Loucy (cell line): ENCODE measurements around the gene SLC45A3.

ENCODE experiments used
- H2AFZ ChIP-seq: fragments of 200-600 bp; sonication (generic); 2 replicates; pipeline ENCODE4 v1.6.0; 2016; ENCODE audit warnings: antibody characterized with exemption, mild to moderate bottlenecking, low read length, moderate library complexity
- H3F3A ChIP-seq: fragments of 200-600 bp; 2 replicates; pipeline ENCODE4 v1.6.0; 2016; ENCODE audit warnings: antibody characterized with exemption, low read depth, mild to moderate bottlenecking
- H3K27me3 ChIP-seq: fragments of 200-600 bp; sonication (generic); 2 replicates; pipeline ENCODE4 v1.6.1; 2014; ENCODE audit warnings: low read length, mild to moderate bottlenecking; ENCODE audit not compliant: insufficient read depth, poor library complexity, severe bottlenecking
- H3K36me3 ChIP-seq: fragments of 200-600 bp; sonication (generic); 2 replicates; pipeline ENCODE4 v1.6.1; 2016; ENCODE audit warnings: low read length; ENCODE audit not compliant: insufficient read depth
- H3K4me1 ChIP-seq: fragments of 200-600 bp; sonication (generic); 2 replicates; pipeline ENCODE4 v1.5.1; 2014; ENCODE audit warnings: low read length, mild to moderate bottlenecking; ENCODE audit not compliant: insufficient read depth, poor library complexity, severe bottlenecking
- H3K4me2 ChIP-seq: fragments of 200-600 bp; sonication (generic); 2 replicates; pipeline ENCODE4 v1.6.0; 2014; ENCODE audit warnings: antibody characterized with exemption, low read length, low read depth, mild to moderate bottlenecking; ENCODE audit not compliant: poor library complexity, severe bottlenecking
- H3K4me3 ChIP-seq: fragments of 200-600 bp; sonication (generic); 2 replicates; pipeline ENCODE4 v1.5.1; 2014; ENCODE audit warnings: low read length, mild to moderate bottlenecking, mixed read lengths; ENCODE audit not compliant: poor library complexity, severe bottlenecking
- H3K79me2 ChIP-seq: fragments of 200-600 bp; sonication (generic); 2 replicates; pipeline ENCODE4 v1.6.1; 2014; ENCODE audit warnings: low read length; ENCODE audit not compliant: insufficient read depth
- H3K9ac ChIP-seq: fragments of 200-600 bp; sonication (generic); 2 replicates; pipeline ENCODE4 v1.6.0; 2014; ENCODE audit warnings: mild to moderate bottlenecking, low read depth, low read length, moderate library complexity; ENCODE audit not compliant: poor library complexity, severe bottlenecking
- H3K9me2 ChIP-seq: fragments of 200-600 bp; sonication (generic); replicated peaks from 2 replicates; pipeline ENCODE4 v1.6.1; 2016; ENCODE audit warnings: low read depth, low read length, mixed read lengths
- H3K9me3 ChIP-seq: fragments of 200-600 bp; sonication (generic); 2 replicates; pipeline ENCODE4 v1.6.1; 2014; ENCODE audit warnings: mild to moderate bottlenecking, antibody characterized with exemption, low read length, low read depth; ENCODE audit not compliant: insufficient read depth
- H4K20me1 ChIP-seq: fragments of 200-600 bp; sonication (generic); 2 replicates; pipeline ENCODE4 v1.6.0; 2014; ENCODE audit warnings: antibody characterized with exemption, low read length, mild to moderate bottlenecking; ENCODE audit not compliant: insufficient read depth, poor library complexity, severe bottlenecking
- EZH2phosphoT487 ChIP-seq: fragments of 200-600 bp; IDR thresholded peaks from 2 replicates; pipeline ENCODE4 v1.6.1; 2018; ENCODE audit warnings: antibody characterized with exemption, mild to moderate bottlenecking, moderate library complexity, borderline replicate concordance
- TF ChIP-seq, protein P1 (sequence below): fragments of 200-600 bp; sonication (generic); conservative IDR thresholded peaks from 2 replicates; pipeline ENCODE4 v1.5.1; 2014; ENCODE audit warnings: mild to moderate bottlenecking, antibody characterized with exemption, low read length

The SLC45A3 gene

DNA sequence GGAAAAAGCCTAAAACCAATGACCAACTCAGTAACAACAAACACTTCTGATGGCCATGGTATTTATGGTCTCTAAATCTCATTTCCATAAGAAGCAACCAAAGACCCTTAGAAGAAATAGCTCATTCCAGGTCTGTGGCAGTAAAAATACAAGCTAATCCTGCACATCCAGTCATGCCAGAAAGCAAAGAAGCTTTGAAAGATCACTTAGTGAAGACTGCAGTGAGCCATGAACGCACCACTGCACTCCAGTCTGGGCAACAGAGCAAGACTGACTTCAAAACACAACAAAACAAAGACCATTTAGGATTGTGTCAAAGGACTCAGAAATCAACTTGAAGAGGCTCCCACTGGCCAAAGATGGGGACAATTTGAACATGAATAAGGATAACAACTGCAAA lies 30.1 kb downstream of the SLC45A3 start:
- Histone ChIP-seq H3K9me2 (no peaks in the 10 kb centered on the region), H3K4me3 (no peak overlapping the region), H3K27me3 (no peaks in the 10 kb centered on the region), H2AFZ (no peak overlapping the region), H3K9ac (no peak overlapping the region), H4K20me1 (no peaks in the 10 kb centered on the region), H3K4me1 (no peaks in the 10 kb centered on the region), H3K4me2 (no peak overlapping the region), H3K9me3 (no peaks in the 10 kb centered on the region), H3K36me3 (no peaks in the 10 kb centered on the region), H3K79me2 (no peaks in the 10 kb centered on the region), H3F3A (no peaks in the 10 kb centered on the region)
- no peak for TF ChIP-seq EZH2phosphoT487
- TF ChIP-seq, protein P1, sequence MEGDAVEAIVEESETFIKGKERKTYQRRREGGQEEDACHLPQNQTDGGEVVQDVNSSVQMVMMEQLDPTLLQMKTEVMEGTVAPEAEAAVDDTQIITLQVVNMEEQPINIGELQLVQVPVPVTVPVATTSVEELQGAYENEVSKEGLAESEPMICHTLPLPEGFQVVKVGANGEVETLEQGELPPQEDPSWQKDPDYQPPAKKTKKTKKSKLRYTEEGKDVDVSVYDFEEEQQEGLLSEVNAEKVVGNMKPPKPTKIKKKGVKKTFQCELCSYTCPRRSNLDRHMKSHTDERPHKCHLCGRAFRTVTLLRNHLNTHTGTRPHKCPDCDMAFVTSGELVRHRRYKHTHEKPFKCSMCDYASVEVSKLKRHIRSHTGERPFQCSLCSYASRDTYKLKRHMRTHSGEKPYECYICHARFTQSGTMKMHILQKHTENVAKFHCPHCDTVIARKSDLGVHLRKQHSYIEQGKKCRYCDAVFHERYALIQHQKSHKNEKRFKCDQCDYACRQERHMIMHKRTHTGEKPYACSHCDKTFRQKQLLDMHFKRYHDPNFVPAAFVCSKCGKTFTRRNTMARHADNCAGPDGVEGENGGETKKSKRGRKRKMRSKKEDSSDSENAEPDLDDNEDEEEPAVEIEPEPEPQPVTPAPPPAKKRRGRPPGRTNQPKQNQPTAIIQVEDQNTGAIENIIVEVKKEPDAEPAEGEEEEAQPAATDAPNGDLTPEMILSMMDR = no peak

DNA sequence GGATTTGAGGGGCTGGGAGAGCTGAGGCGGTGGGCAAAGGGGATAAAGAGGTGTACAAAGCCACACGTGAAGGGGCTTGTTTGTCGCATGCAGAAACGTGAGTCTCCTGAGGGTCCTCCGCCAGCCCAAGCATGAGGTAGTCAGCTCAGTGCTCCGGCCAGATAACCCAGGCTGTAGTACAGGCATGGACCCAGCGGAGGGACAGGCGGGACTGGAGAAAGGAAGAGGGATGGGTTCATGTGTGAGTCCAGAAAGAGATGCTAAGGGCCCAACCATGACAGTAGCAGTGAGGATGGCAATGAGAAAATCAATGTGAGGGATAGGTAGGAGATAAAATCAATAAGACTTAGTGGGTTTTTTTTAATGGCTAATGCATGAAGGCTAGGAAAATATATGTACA lies 34.8 kb downstream of the SLC45A3 start:
- H3K4me1 ChIP-seq = no peaks in the 10 kb centered on the region
- no peaks in the 10 kb centered on the region for H4K20me1 ChIP-seq

DNA sequence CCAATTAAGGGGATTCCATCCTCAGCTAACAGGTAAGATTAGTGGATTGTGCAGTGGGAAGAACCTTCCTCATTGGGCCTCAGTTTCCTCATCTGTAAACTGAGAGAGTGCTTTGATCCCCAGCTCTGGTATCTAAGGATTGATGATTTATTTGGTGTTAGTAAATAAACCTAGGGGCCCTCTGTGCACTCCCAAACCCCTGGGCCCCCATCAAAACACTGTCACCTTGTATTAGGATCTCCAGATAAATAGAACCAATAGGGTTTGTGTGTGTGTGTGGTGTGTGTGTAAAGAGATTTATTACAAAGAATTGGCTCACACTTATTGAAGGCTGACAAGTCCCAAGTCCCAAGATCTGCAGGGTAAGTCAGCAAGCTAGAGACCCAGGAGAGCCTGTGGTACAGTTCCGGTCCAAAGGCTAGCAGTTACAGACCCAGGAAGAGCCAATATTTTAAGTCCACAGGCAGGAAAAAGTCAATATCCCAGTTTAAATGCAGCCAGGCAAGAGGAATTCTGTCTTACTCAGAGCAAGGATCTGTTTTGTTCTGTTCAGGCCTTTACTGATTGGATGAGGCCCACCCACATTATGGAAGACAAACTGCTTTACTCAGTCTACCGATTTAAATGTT lies 37.5 kb downstream of the SLC45A3 start:
- H3K4me2 ChIP-seq = no peak overlapping the region
- H3K4me1 ChIP-seq = no peaks in the 10 kb centered on the region
- TF ChIP-seq, protein P1 = no peak
- no peak for TF ChIP-seq EZH2phosphoT487

More for the DNA sequence above, 34.8 kb downstream of the SLC45A3 start:
- H2AFZ ChIP-seq = no peak overlapping the region
- H3K27me3 ChIP-seq = no peaks in the 10 kb centered on the region
- TF ChIP-seq, protein P1 = no peak
- no peak for TF ChIP-seq EZH2phosphoT487
- H3K36me3 ChIP-seq = no peaks in the 10 kb centered on the region
- H3F3A ChIP-seq = no peaks in the 10 kb centered on the region
- no peak overlapping the region for H3K4me2 ChIP-seq
- no peaks in the 10 kb centered on the region for H3K79me2 ChIP-seq
- no peaks in the 10 kb centered on the region for H3K9me3 ChIP-seq
- H3K4me3 ChIP-seq = no peak overlapping the region
- no peak overlapping the region for H3K9ac ChIP-seq
- H3K9me2 ChIP-seq = no peaks in the 10 kb centered on the region

More for the DNA sequence above, 37.5 kb downstream of the SLC45A3 start:
- no peaks in the 10 kb centered on the region for H3F3A ChIP-seq
- no peak overlapping the region for H3K9ac ChIP-seq
- H3K4me3 ChIP-seq = no peak overlapping the region
- no peaks in the 10 kb centered on the region for H3K27me3 ChIP-seq
- no peaks in the 10 kb centered on the region for H3K79me2 ChIP-seq
- H3K36me3 ChIP-seq = no peaks in the 10 kb centered on the region
- H3K9me3 ChIP-seq = no peaks in the 10 kb centered on the region
- H3K9me2 ChIP-seq = no peaks in the 10 kb centered on the region
- no peaks in the 10 kb centered on the region for H4K20me1 ChIP-seq
- H2AFZ ChIP-seq = no peak overlapping the region
